Nephron progenitor cell (in vitro differentiated cells): ENCODE results near the gene ARL3.

Source experiments
- DNase-seq: peaks from one replicate; pipeline ENCODE4 v3.0.0; 2021
- H3K27ac Mint-ChIP-seq: 2 replicates; pipeline ENCODE4 v1.8.0; 2021; ENCODE audit warnings: mild to moderate bottlenecking, moderate library complexity, mixed read lengths
- H3K27me3 Mint-ChIP-seq: 2 replicates; pipeline ENCODE4 v1.8.0; 2021; ENCODE audit warnings: mild to moderate bottlenecking, low read depth, mixed read lengths; ENCODE audit not compliant: poor library complexity
- H3K36me3 Mint-ChIP-seq: 2 replicates; pipeline ENCODE4 v1.8.0; 2021; ENCODE audit warnings: low read depth, mixed read lengths
- H3K4me1 Mint-ChIP-seq: 2 replicates; pipeline ENCODE4 v1.8.0; 2021; ENCODE audit warnings: mixed read lengths
- H3K4me3 Mint-ChIP-seq: 2 replicates; pipeline ENCODE4 v1.8.0; 2021; ENCODE audit warnings: mild to moderate bottlenecking, moderate library complexity, mixed read lengths
- H3K9me3 Mint-ChIP-seq: 2 replicates; pipeline ENCODE4 v1.8.0; 2021; ENCODE audit warnings: mild to moderate bottlenecking, moderate library complexity, mixed read lengths
- CTCF ChIP-seq: fragments of 200-600 bp; sonication (generic); IDR thresholded peaks from 2 replicates; pipeline ENCODE4 v1.5.0; 2021; ENCODE audit warnings: antibody characterized with exemption

The ARL3 gene

GRCh38 chr10:102647443-102648268 is 66.5 kb downstream of the ARL3 start:
- DNase-seq = no peak
- Mint-ChIP-seq H3K27ac (peak overlapping the region; percentile 57), H3K4me1 (peaks cover 76% of the 10 kb centered on the region), H3K4me3 (peak overlapping the region; percentile 94), H3K36me3 (peaks cover 3% of the 10 kb centered on the region), H3K27me3 (peaks cover 3% of the 10 kb centered on the region), H3K9me3 (no peaks in the 10 kb centered on the region)
- TF ChIP-seq CTCF = no peak

- peaks cover 70% of the 10 kb centered on the region for H3K4me1 Mint-ChIP-seq
- H3K9me3 Mint-ChIP-seq = no peaks in the 10 kb centered on the region
- peaks cover 3% of the 10 kb centered on the region for H3K27me3 Mint-ChIP-seq
- TF ChIP-seq CTCF = no peak
- peak overlapping the region; percentile 97 for H3K27ac Mint-ChIP-seq
- DNase-seq = peak; percentile 26
- H3K36me3 Mint-ChIP-seq = no peaks in the 10 kb centered on the region
- H3K4me3 Mint-ChIP-seq = peak overlapping the region; percentile 94
Observed at GRCh38 chr10:102646610-102647442, 67.4 kb downstream of the ARL3 start.

- peak overlapping the region; percentile 94 for H3K4me3 Mint-ChIP-seq
Observed at GRCh38 chr10:102645741-102646609, 68.2 kb downstream of the ARL3 start.

GRCh38 chr10:102645388-102645740 is 68.8 kb downstream of the ARL3 start:
- Mint-ChIP-seq H3K4me3 (peak overlapping the region; percentile 94), H3K4me1 (peaks cover 64% of the 10 kb centered on the region), H3K36me3 (no peaks in the 10 kb centered on the region)

More at GRCh38 chr10:102645741-102646609, 68.2 kb downstream of the ARL3 start:
- TF ChIP-seq CTCF = no peak
- Mint-ChIP-seq H3K9me3 (no peaks in the 10 kb centered on the region), H3K27ac (peak overlapping the region; percentile 97), H3K36me3 (no peaks in the 10 kb centered on the region), H3K4me1 (peaks cover 70% of the 10 kb centered on the region), H3K27me3 (peaks cover 3% of the 10 kb centered on the region)
- DNase-seq = peak; percentile 55

More at GRCh38 chr10:102645388-102645740, 68.8 kb downstream of the ARL3 start:
- TF ChIP-seq CTCF = no peak
- Mint-ChIP-seq H3K27me3 (peaks cover 3% of the 10 kb centered on the region), H3K9me3 (no peaks in the 10 kb centered on the region), H3K27ac (peak overlapping the region; percentile 97)
- no peak for DNase-seq
